Measurements from ENCODE around the gene SLF2. TPM values are rescaled to one million over a fixed set of nuclear protein-coding genes. Genes with fewer than 3 reads are reported as not detected.

SLF2 gene
- total RNA-seq, 2 donors from 2014 or later, result 31.5 to 38.9 TPM

GRCh38 chr10:100879741-100880360 is 32.9 kb upstream of the SLF2 start:
- Histone ChIP-seq H3K9ac (ENCODE audit: extremely low read depth, low read length, poor library complexity, severe bottlenecking) (no peak overlapping the region), H3K4me1 (ENCODE audit: control insufficient read depth, insufficient read depth, low read length) (no peaks in the 10 kb centered on the region), H3K27ac (ENCODE audit: low read depth, low read length) (no peak overlapping the region), H3K27me3 (ENCODE audit: control insufficient read depth, insufficient read depth, low read length, poor library complexity, severe bottlenecking) (peaks cover 29% of the 10 kb centered on the region), H3K9me3 (ENCODE audit: control insufficient read depth, low read length) (no peaks in the 10 kb centered on the region), H3K36me3 (ENCODE audit: control insufficient read depth, insufficient read depth, low read length) (no peaks in the 10 kb centered on the region), H3K4me3 (ENCODE audit: low read length) (no peak overlapping the region)
- no peaks in the 10 kb centered on the region for H3K9me3 Mint-ChIP-seq
- WGBS, 2 experiments (ENCODE audit: insufficient coverage in 1 of 2, insufficient read length in 1 of 2), result 89 to 97% methylated on average over 6 to 9 of the region's 9 CpGs
- TF ChIP-seq, protein P1, sequence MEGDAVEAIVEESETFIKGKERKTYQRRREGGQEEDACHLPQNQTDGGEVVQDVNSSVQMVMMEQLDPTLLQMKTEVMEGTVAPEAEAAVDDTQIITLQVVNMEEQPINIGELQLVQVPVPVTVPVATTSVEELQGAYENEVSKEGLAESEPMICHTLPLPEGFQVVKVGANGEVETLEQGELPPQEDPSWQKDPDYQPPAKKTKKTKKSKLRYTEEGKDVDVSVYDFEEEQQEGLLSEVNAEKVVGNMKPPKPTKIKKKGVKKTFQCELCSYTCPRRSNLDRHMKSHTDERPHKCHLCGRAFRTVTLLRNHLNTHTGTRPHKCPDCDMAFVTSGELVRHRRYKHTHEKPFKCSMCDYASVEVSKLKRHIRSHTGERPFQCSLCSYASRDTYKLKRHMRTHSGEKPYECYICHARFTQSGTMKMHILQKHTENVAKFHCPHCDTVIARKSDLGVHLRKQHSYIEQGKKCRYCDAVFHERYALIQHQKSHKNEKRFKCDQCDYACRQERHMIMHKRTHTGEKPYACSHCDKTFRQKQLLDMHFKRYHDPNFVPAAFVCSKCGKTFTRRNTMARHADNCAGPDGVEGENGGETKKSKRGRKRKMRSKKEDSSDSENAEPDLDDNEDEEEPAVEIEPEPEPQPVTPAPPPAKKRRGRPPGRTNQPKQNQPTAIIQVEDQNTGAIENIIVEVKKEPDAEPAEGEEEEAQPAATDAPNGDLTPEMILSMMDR (conservative IDR thresholded peaks at IDR 0.05), result peak; percentile 41
- peaks cover 64% of the 10 kb centered on the region for H3K27me3 Mint-ChIP-seq (ENCODE audit: insufficient read depth)
- H3K4me1 Mint-ChIP-seq, result peaks cover 26% of the 10 kb centered on the region
- peak; percentile 64 for DNase-seq
- no peak overlapping the region for H3K4me3 Mint-ChIP-seq
- no peak overlapping the region for H3K27ac Mint-ChIP-seq
- H3K36me3 Mint-ChIP-seq (ENCODE audit: low read depth), result no peaks in the 10 kb centered on the region

DNA sequence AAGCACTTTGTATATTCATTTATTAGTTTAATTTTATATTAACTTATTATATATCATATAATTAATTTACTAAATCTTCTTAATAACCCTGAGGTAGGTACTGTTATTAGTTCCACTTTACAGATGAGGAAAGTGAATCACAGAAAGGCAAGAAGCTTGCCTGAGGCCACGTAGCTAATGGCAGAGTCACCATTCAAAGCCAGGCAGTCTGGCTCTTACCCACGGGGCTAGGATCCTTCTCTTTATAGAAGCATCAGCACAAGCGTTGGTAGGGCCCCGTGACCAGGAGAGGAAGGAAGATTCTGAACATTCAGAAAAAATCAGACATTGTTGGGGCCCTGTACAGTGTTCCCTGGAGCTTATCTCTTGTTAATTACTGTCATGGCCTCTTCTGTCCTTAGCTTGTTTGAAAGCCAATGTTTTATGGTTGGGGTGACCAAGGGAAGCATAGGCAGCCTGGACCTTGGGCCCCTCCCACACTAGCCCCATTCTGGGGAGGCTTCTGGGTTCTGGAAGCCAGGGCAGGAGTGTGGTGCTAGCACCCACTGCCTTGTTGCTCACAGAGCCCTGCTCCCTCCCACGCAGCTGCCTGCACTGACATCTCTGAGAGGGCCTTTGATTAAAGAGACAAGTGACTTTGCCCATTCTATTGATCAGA is 31.1 kb upstream of the SLF2 start:
- Histone ChIP-seq H3K4me1 (ENCODE audit: control insufficient read depth, insufficient read depth, low read length) (no peaks in the 10 kb centered on the region), H3K4me3 (ENCODE audit: low read length) (no peak overlapping the region), H3K27ac (ENCODE audit: low read depth, low read length) (no peak overlapping the region), H3K9ac (ENCODE audit: extremely low read depth, low read length, poor library complexity, severe bottlenecking) (no peak overlapping the region), H3K36me3 (ENCODE audit: control insufficient read depth, insufficient read depth, low read length) (no peaks in the 10 kb centered on the region), H3K27me3 (ENCODE audit: control insufficient read depth, insufficient read depth, low read length, poor library complexity, severe bottlenecking) (peaks cover 25% of the 10 kb centered on the region), H3K9me3 (ENCODE audit: control insufficient read depth, low read length) (no peaks in the 10 kb centered on the region)
- Mint-ChIP-seq H3K27ac (no peak overlapping the region), H3K9me3 (no peaks in the 10 kb centered on the region), H3K4me1 (peaks cover 10% of the 10 kb centered on the region), H3K27me3 (ENCODE audit: insufficient read depth) (peaks cover 65% of the 10 kb centered on the region), H3K4me3 (no peak overlapping the region), H3K36me3 (ENCODE audit: low read depth) (no peaks in the 10 kb centered on the region)
- WGBS, 2 experiments (ENCODE audit: insufficient coverage in 1 of 2, insufficient read length in 1 of 2), result 80 to 87% methylated on average over 4 to 5 of the region's 5 CpGs
- peak; percentile 23 for DNase-seq
- TF ChIP-seq, protein P1 (conservative IDR thresholded peaks at IDR 0.05), result no peak

DNA sequence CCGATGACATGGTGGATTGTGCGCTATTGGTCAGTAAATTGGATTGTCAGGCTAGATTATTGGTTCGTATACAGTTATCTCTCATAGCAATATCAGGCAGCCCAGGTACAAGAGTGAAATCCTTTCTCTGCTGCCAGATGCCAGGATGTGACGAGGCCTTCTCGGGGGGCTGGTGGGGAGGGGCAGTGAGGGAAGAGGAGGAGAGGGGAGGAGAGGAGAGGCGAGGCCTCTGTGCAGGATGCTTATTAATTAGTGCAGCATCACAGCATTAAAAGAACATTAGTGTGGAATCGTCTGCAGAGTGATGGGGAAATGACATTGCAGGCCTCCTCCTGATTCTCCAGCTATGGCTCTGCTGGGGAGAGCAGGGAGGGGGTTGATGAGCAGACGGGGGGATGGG is 30.5 kb upstream of the SLF2 start:
- TF ChIP-seq, protein P1 (conservative IDR thresholded peaks at IDR 0.05), result no peak
- Histone ChIP-seq H3K9me3 (ENCODE audit: control insufficient read depth, low read length) (no peaks in the 10 kb centered on the region), H3K4me3 (ENCODE audit: low read length) (no peak overlapping the region), H3K27ac (ENCODE audit: low read depth, low read length) (no peak overlapping the region), H3K4me1 (ENCODE audit: control insufficient read depth, insufficient read depth, low read length) (no peaks in the 10 kb centered on the region), H3K27me3 (ENCODE audit: control insufficient read depth, insufficient read depth, low read length, poor library complexity, severe bottlenecking) (peaks cover 20% of the 10 kb centered on the region), H3K9ac (ENCODE audit: extremely low read depth, low read length, poor library complexity, severe bottlenecking) (no peak overlapping the region), H3K36me3 (ENCODE audit: control insufficient read depth, insufficient read depth, low read length) (no peaks in the 10 kb centered on the region)
- DNase-seq, result no peak
- Mint-ChIP-seq H3K9me3 (no peaks in the 10 kb centered on the region), H3K27ac (no peak overlapping the region), H3K4me3 (no peak overlapping the region), H3K27me3 (ENCODE audit: insufficient read depth) (peaks cover 59% of the 10 kb centered on the region), H3K4me1 (peaks cover 4% of the 10 kb centered on the region), H3K36me3 (ENCODE audit: low read depth) (no peaks in the 10 kb centered on the region)
- WGBS, 2 experiments (ENCODE audit: insufficient coverage in 1 of 2, insufficient read length in 1 of 2), result 88% methylated on average over 8 of the region's 8 CpGs; no CpG with 5 or more reads in 1 of the 2 experiments
